Measurements from ENCODE around the gene VIL1. TPM values are rescaled to one million over a fixed set of nuclear protein-coding genes. Genes with fewer than 3 reads are reported as not detected.

Gene VIL1
- total and polyA plus RNA-seq, 2 of the 13 experiments (the other 11 are each of a cell fraction or from before 2014, with no cell fraction given): 287 to 301 TPM

GRCh38 chr2:218404351-218405085 is 14.4 kb upstream of the VIL1 start (continued):
- TF ChIP-seq CREB3 (CRISPR knock-in tag; IDR thresholded peaks at IDR 0.05): no peak
- no peak for TF ChIP-seq CENPBD1 (CRISPR knock-in tag; IDR thresholded peaks at IDR 0.05; ENCODE audit: borderline replicate concordance, low read depth)
- no peak for TF ChIP-seq ZNF792 (CRISPR knock-in tag; IDR thresholded peaks at IDR 0.05)
- TF ChIP-seq SP1 (IDR thresholded peaks at IDR 0.05): no peak
- TF ChIP-seq SP1 (CRISPR knock-in tag; IDR thresholded peaks at IDR 0.05): no peak
- TF ChIP-seq ZNF550 (CRISPR knock-in tag; IDR thresholded peaks at IDR 0.05; ENCODE audit: borderline replicate concordance): no peak
- no peak for TF ChIP-seq KIAA2018 (CRISPR knock-in tag; IDR thresholded peaks at IDR 0.05; ENCODE audit: borderline replicate concordance)
- TF ChIP-seq BRF2 (CRISPR knock-in tag; IDR thresholded peaks at IDR 0.05): no peak
- no peak for TF ChIP-seq MAF1 (CRISPR knock-in tag; IDR thresholded peaks at IDR 0.05; ENCODE audit: borderline replicate concordance)
- TF ChIP-seq ZNF724P (CRISPR knock-in tag; IDR thresholded peaks at IDR 0.05; ENCODE audit: borderline replicate concordance): no peak
- no peak for TF ChIP-seq MXD1 (CRISPR knock-in tag; IDR thresholded peaks at IDR 0.05)
- peak; percentile 13; the same call in 1 of the 2 replicates for TF ChIP-seq ZBTB33 (CRISPR knock-in tag; IDR thresholded peaks at IDR 0.05)
- no peak for TF ChIP-seq ZNF232 (CRISPR knock-in tag; IDR thresholded peaks at IDR 0.05; ENCODE audit: borderline replicate concordance)
- TF ChIP-seq MTF2 (CRISPR knock-in tag; IDR thresholded peaks at IDR 0.05; ENCODE audit: borderline replicate concordance): no peak
- no peak for TF ChIP-seq ZNF816 (CRISPR knock-in tag; IDR thresholded peaks at IDR 0.05; ENCODE audit: borderline replicate concordance)
- no peak for TF ChIP-seq ARNT (IDR thresholded peaks at IDR 0.05)
- no peak for TF ChIP-seq RARA (CRISPR knock-in tag; IDR thresholded peaks at IDR 0.05)

Measured in HepG2 (cell line).